ENCODE data around the gene ZBTB9. TPM values are rescaled to one million over a fixed set of nuclear protein-coding genes. Genes with fewer than 3 reads are reported as not detected.

The ZBTB9 gene
- total RNA-seq, 6 experiments from 2014 or later, result 6.4 to 9.2 (median 7.6) TPM

GRCh38 chr6:33427585-33428223 lies 26.7 kb upstream of the ZBTB9 start:
- DNase-seq, result no peak
- peaks cover 3% of the 10 kb centered on the region; the same call in 1 of the 2 replicates for H3K27me3 Mint-ChIP-seq (ENCODE audit: insufficient read depth)
- H3K4me3 Mint-ChIP-seq, result peak overlapping the region; percentile 90
- TF ChIP-seq, protein P1, sequence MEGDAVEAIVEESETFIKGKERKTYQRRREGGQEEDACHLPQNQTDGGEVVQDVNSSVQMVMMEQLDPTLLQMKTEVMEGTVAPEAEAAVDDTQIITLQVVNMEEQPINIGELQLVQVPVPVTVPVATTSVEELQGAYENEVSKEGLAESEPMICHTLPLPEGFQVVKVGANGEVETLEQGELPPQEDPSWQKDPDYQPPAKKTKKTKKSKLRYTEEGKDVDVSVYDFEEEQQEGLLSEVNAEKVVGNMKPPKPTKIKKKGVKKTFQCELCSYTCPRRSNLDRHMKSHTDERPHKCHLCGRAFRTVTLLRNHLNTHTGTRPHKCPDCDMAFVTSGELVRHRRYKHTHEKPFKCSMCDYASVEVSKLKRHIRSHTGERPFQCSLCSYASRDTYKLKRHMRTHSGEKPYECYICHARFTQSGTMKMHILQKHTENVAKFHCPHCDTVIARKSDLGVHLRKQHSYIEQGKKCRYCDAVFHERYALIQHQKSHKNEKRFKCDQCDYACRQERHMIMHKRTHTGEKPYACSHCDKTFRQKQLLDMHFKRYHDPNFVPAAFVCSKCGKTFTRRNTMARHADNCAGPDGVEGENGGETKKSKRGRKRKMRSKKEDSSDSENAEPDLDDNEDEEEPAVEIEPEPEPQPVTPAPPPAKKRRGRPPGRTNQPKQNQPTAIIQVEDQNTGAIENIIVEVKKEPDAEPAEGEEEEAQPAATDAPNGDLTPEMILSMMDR (IDR thresholded peaks at IDR 0.05), result no peak
- H3K36me3 Mint-ChIP-seq (ENCODE audit: low read depth), result peaks cover 22% of the 10 kb centered on the region
- no peaks in the 10 kb centered on the region for H3K9me3 Mint-ChIP-seq
- peaks cover 84% of the 10 kb centered on the region for H3K4me1 Mint-ChIP-seq (ENCODE audit: low read depth)
- peak overlapping the region; percentile 92 for H3K27ac Mint-ChIP-seq

DNA sequence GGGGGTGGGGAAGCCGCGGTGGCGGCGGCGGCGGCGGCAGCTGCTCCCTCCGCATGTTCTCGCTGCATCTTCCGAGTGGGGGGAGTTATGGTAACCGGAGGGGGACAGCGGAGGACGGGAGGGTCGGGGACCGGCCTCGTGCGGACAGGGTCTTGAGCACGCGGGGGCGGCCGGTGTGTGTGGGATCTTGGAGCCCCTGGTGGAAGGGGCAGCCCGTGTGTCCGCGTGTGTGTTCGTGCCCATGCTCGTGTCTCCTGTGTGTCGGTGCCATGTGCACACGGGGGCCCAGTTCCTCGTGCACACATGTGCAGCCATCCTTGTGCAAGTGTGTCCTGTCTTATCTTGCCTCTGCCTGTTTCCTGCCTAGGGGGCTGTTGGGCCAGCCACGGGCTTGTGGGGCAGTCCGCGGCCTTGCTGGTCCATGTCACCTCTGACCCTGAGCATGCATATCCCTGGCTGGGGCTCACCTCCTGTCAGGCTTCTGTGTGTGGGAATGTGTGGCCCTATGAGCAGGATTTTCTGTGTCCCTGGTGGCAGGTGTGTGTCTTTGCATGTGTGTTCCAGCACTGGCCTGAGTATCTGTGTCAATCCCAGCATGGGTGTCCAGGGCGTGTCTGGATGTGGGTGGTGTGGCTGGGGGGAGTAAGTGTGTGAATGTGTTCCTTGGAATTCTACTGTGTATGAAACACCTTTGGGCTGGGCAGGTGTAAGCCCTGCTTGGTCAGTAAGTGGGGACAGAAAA lies 26.0 kb upstream of the ZBTB9 start:
- Mint-ChIP-seq H3K9me3 (no peaks in the 10 kb centered on the region), H3K4me1 (ENCODE audit: low read depth) (peaks cover 84% of the 10 kb centered on the region), H3K4me3 (peak overlapping the region; percentile 89), H3K27ac (peak overlapping the region; percentile 89), H3K36me3 (ENCODE audit: low read depth) (peaks cover 21% of the 10 kb centered on the region), H3K27me3 (ENCODE audit: insufficient read depth) (peaks cover 3% of the 10 kb centered on the region; the same call in 1 of the 2 replicates)
- DNase-seq, result peak; percentile 34
- TF ChIP-seq, protein P1 (IDR thresholded peaks at IDR 0.05), result peak; percentile 71

- no peak for DNase-seq
- TF ChIP-seq, protein P1 (IDR thresholded peaks at IDR 0.05), result no peak
- Mint-ChIP-seq H3K27ac (peak overlapping the region; percentile 89), H3K36me3 (ENCODE audit: low read depth) (peaks cover 13% of the 10 kb centered on the region; the same call in 1 of the 2 replicates), H3K4me3 (peak overlapping the region; percentile 89), H3K9me3 (no peaks in the 10 kb centered on the region), H3K27me3 (ENCODE audit: insufficient read depth) (peaks cover 3% of the 10 kb centered on the region; the same call in 1 of the 2 replicates), H3K4me1 (ENCODE audit: low read depth) (peaks cover 83% of the 10 kb centered on the region)
Measured at GRCh38 chr6:33428966-33429749, 25.2 kb upstream of the ZBTB9 start.

- peaks cover 79% of the 10 kb centered on the region for H3K4me1 Mint-ChIP-seq (ENCODE audit: low read depth)
- peak overlapping the region; percentile 89; the same call in 1 of the 2 replicates for H3K27ac Mint-ChIP-seq
- H3K4me3 Mint-ChIP-seq, result no peak overlapping the region
- TF ChIP-seq, protein P1 (IDR thresholded peaks at IDR 0.05), result no peak
- peaks cover 3% of the 10 kb centered on the region; the same call in 1 of the 2 replicates for H3K27me3 Mint-ChIP-seq (ENCODE audit: insufficient read depth)
- peaks cover 8% of the 10 kb centered on the region; the same call in 1 of the 2 replicates for H3K36me3 Mint-ChIP-seq (ENCODE audit: low read depth)
- H3K9me3 Mint-ChIP-seq, result no peaks in the 10 kb centered on the region
- DNase-seq, result no peak
Measured at GRCh38 chr6:33429750-33430052, 24.7 kb upstream of the ZBTB9 start.

DNA sequence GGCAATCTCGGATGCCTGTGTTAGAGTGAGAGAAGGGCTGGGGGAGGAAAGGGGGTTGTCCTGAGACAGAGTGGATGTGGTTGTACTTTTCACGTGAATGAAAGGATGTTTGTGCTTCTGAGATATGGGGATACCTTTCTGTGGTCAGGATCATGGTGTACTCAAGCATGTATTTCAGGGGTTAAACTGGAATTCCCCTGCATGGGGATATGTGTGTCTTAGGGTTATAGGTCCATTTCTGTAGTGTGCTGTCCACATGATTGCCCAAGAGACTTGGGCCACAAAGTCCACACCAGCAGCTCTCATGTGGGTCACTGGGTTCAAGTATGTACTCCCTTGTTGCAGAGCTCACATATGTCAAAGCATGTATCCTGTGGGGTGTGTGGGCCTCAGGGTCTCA lies 24.0 kb upstream of the ZBTB9 start:
- peaks cover 8% of the 10 kb centered on the region; the same call in 1 of the 2 replicates for H3K36me3 Mint-ChIP-seq (ENCODE audit: low read depth)
- H3K27me3 Mint-ChIP-seq (ENCODE audit: insufficient read depth), result peaks cover 3% of the 10 kb centered on the region; the same call in 1 of the 2 replicates
- peaks cover 73% of the 10 kb centered on the region for H3K4me1 Mint-ChIP-seq (ENCODE audit: low read depth)
- H3K9me3 Mint-ChIP-seq, result no peaks in the 10 kb centered on the region
- no peak overlapping the region for H3K4me3 Mint-ChIP-seq
- H3K27ac Mint-ChIP-seq, result peak overlapping the region; percentile 51
- TF ChIP-seq, protein P1 (IDR thresholded peaks at IDR 0.05), result no peak
- no peak for DNase-seq
